ENCODE data around the gene OR56A4.

DNA sequence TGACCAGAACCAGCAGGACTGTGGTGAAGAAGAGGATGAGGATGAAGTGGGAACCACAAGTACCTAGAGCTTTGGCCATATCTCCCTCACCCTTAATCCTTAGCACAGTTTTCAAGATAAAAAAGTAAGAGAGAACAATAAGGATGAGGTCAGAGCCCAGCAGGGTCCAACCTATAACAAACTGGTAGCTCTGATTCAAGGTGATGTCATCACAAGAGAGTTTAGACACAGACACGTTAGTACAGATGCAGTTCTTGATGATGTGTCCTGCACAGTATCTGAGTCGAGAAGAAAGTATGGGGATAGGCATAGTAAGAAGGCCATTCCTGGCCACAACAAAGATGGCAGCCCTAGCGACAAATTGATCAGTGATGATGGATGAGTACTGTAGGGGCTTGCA lies 39.0 kb downstream of the OR56A4 start:
- TF ChIP-seq, protein P1, sequence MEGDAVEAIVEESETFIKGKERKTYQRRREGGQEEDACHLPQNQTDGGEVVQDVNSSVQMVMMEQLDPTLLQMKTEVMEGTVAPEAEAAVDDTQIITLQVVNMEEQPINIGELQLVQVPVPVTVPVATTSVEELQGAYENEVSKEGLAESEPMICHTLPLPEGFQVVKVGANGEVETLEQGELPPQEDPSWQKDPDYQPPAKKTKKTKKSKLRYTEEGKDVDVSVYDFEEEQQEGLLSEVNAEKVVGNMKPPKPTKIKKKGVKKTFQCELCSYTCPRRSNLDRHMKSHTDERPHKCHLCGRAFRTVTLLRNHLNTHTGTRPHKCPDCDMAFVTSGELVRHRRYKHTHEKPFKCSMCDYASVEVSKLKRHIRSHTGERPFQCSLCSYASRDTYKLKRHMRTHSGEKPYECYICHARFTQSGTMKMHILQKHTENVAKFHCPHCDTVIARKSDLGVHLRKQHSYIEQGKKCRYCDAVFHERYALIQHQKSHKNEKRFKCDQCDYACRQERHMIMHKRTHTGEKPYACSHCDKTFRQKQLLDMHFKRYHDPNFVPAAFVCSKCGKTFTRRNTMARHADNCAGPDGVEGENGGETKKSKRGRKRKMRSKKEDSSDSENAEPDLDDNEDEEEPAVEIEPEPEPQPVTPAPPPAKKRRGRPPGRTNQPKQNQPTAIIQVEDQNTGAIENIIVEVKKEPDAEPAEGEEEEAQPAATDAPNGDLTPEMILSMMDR (IDR thresholded peaks at IDR 0.05), result no peak
- TF ChIP-seq POLR2AphosphoS5 (IDR thresholded peaks at IDR 0.05), result no peak

All from suprapubic skin (tissue), 3 donors.